Activated CD4-positive, alpha-beta T cell treated with anti-CD3 and anti-CD28 coated beads for 48 hours (primary cell): Measurements from ENCODE around the gene NAA80.

Experiments used
- DNase-seq: peaks from one replicate; pipeline ENCODE4 v3.0.0-alpha.2; 2020

The NAA80 gene

GRCh38 chr3:50254577-50255250 is 44.5 kb downstream of the NAA80 start:
- no peak for DNase-seq

- peak; percentile 74 for DNase-seq
These were observed 48.0 kb downstream of the NAA80 start for GRCh38 chr3:50251220-50251619.

- no peak for DNase-seq
These were observed 48.7 kb downstream of the NAA80 start for GRCh38 chr3:50250514-50250913.

- DNase-seq = no peak
These were observed 49.7 kb downstream of the NAA80 start for GRCh38 chr3:50249457-50249856.

GRCh38 chr3:50248387-50248786 is 50.8 kb downstream of the NAA80 start:
- DNase-seq = no peak

GRCh38 chr3:50246517-50246954 is 52.7 kb downstream of the NAA80 start:
- DNase-seq = peak; percentile 92
